ENCODE measurements around the gene LPP. TPM values are rescaled to one million over a fixed set of nuclear protein-coding genes. Genes with fewer than 3 reads are reported as not detected.

The LPP gene
- total RNA-seq, 1 experiment from 2014 or later = 54.0 TPM

DNA sequence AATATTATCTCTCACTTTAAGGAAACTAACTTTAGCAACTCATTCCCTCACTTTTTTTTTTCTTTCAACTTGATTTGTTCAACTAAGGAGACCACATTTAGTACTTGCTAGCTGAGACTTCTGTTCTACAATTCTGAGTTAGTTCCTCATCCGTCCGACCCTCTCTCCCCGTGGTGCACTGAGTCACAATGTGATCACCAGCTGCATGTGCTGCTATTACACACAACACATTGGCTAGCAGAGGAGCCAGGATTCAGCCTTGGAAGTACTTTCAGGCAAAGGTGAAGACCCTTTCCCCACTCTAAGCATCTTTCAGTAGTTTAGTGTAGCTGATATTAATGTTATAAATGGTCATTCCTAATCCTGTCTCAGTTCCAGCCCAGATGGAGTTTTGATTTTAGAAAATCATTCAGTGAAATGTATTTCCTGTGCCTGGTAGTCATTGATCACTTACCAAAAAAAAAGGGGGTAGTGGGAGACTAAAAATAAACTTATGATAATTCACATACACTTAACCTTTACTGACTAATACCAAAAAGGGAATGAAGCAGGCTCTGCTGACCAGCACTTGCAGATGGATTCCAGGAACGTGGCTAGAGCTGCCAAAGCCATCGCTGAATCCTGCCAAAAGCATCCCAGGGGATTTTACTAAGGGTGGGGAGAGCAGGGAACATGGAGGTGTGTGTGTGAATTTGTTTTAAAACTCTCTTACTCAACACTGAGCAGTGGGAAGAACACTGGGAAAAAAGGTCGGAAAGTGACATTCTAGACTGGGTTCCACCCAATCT is 424.8 kb downstream of the LPP start:
- BruUV-seq (replicated peaks) = no TSS peak

DNA sequence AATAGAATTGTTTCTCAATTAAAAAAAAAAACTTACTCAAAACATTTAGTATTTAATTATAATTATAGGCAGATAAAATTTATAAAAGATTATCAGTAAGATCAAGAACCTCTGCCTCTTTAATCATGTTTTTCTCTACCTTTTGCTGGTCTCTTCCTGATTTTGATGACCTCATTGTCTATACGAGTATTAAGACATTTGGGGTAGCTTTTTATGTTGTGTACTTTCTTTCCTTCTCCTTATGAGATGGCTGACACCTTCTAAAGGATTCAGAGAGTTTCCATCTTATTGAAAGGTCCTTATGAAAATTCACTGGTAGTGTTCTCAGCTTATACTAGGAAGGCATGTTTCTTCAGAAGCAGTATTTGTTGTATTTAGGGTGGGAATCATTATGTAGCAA is 426.3 kb downstream of the LPP start:
- Histone ChIP-seq H3K27ac (ENCODE audit: low read depth, low read length) (no peak overlapping the region), H3K4me3 (replicated peaks in 1 of 2; ENCODE audit: low read depth in 1 of 2, low read length in 2 of 2) (no peak overlapping the region), H3K4me2 (ENCODE audit: low read length) (no peak overlapping the region), H2AFZ (ENCODE audit: low read depth, low read length, poor library complexity, severe bottlenecking) (no peak overlapping the region), H4K20me1 (ENCODE audit: insufficient read depth) (0 out of 2 replicates have a peak, but pooled peaks cover 3% of the 10 kb centered on the region), H3K79me2 (ENCODE audit: insufficient read depth, low read length) (no peaks in the 10 kb centered on the region), H3K27me3 (ENCODE audit: insufficient read depth, low read length) (no peaks in the 10 kb centered on the region), H3K36me3 (ENCODE audit: control insufficient read depth in 1 of 2, insufficient read depth in 2 of 2, low read length in 2 of 2) (no peaks in the 10 kb centered on the region), H3K4me1 (ENCODE audit: control insufficient read depth in 1 of 2, insufficient read depth in 2 of 2, low read length in 2 of 2) (peaks cover 0 to 7% of the 10 kb centered on the region in 2 experiments; a peak in 1 of 4 replicates), H3K9me2 (ENCODE audit: insufficient read depth) (no peaks in the 10 kb centered on the region), H3K9me3 (ENCODE audit: control insufficient read depth in 1 of 2, insufficient read depth in 1 of 2, low read depth in 1 of 2, low read length in 2 of 2) (no peaks in the 10 kb centered on the region), H3K9ac (ENCODE audit: low read length) (no peak overlapping the region)
- DNase-seq (ENCODE audit: low read depth, low spot score) (no peak), ATAC-seq (no peak)
- BruUV-seq (replicated peaks) = no TSS peak
- POLR2A ChIA-PET = no interaction called here
- intact Hi-C loops (cut with micrococcal nuclease) = no loop called here
- CTCF ChIA-PET = no interaction called here
- RAD21 ChIA-PET (ENCODE audit: low non-redundant PET in 1 of 2, low total read pairs in 2 of 2, uncharacterized antibody in 2 of 2, unreplicated experiment in 2 of 2) = no interaction called here
- TF ChIP-seq RAD21 (IDR thresholded peaks at IDR 0.05; ENCODE audit: low read depth) (no peak), SRF (IDR thresholded peaks at IDR 0.05; ENCODE audit: low read depth) (no peak), EZH2phosphoT487 (IDR thresholded peaks at IDR 0.05; ENCODE audit: borderline replicate concordance) (no peak), CBX3 (IDR thresholded peaks at IDR 0.05; ENCODE audit: low read depth) (no peak), POLR2AphosphoS5 (IDR thresholded peaks at IDR 0.05; ENCODE audit: low read depth, low read length) (no peak), EZH2 (IDR thresholded peaks at IDR 0.05) (no peak), SP1 (IDR thresholded peaks at IDR 0.05; ENCODE audit: low read depth) (no peak), POLR2A (IDR thresholded peaks at IDR 0.05; ENCODE audit: borderline replicate concordance, extremely low read depth, insufficient read depth, insufficient read length) (no peak), ZFX (IDR thresholded peaks at IDR 0.05) (no peak)
- TF ChIP-seq, protein P1, sequence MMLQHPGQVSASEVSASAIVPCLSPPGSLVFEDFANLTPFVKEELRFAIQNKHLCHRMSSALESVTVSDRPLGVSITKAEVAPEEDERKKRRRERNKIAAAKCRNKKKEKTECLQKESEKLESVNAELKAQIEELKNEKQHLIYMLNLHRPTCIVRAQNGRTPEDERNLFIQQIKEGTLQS (IDR thresholded peaks at IDR 0.05) = no peak
- TF ChIP-seq, protein P2, sequence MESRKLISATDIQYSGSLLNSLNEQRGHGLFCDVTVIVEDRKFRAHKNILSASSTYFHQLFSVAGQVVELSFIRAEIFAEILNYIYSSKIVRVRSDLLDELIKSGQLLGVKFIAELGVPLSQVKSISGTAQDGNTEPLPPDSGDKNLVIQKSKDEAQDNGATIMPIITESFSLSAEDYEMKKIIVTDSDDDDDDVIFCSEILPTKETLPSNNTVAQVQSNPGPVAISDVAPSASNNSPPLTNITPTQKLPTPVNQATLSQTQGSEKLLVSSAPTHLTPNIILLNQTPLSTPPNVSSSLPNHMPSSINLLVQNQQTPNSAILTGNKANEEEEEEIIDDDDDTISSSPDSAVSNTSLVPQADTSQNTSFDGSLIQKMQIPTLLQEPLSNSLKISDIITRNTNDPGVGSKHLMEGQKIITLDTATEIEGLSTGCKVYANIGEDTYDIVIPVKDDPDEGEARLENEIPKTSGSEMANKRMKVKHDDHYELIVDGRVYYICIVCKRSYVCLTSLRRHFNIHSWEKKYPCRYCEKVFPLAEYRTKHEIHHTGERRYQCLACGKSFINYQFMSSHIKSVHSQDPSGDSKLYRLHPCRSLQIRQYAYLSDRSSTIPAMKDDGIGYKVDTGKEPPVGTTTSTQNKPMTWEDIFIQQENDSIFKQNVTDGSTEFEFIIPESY (IDR thresholded peaks at IDR 0.05; ENCODE audit: extremely low read depth, insufficient replicate concordance, low read length) = no peak

More for the DNA sequence above, 424.8 kb downstream of the LPP start:
- no peak overlapping the region for H3K9ac ChIP-seq (ENCODE audit: low read length)
- ChIA-PET CTCF (no interaction called here), RAD21 (ENCODE audit: low non-redundant PET in 1 of 2, low total read pairs in 2 of 2, uncharacterized antibody in 2 of 2, unreplicated experiment in 2 of 2) (no interaction called here), POLR2A (no interaction called here)
- DNase-seq (ENCODE audit: low read depth, low spot score) (no peak), ATAC-seq (no peak)
- H3K27ac ChIP-seq (ENCODE audit: low read depth, low read length) = no peak overlapping the region
- H3K4me2 ChIP-seq (ENCODE audit: low read length) = no peak overlapping the region
- no peaks in the 10 kb centered on the region for H4K20me1 ChIP-seq (ENCODE audit: insufficient read depth)
- H3K36me3 ChIP-seq (ENCODE audit: control insufficient read depth in 1 of 2, insufficient read depth in 2 of 2, low read length in 2 of 2) = no peaks in the 10 kb centered on the region
- TF ChIP-seq EZH2phosphoT487 (IDR thresholded peaks at IDR 0.05; ENCODE audit: borderline replicate concordance) (no peak), ZFX (IDR thresholded peaks at IDR 0.05) (no peak), FOSL1 (IDR thresholded peaks at IDR 0.05; ENCODE audit: low read depth) (no peak), JUND (IDR thresholded peaks at IDR 0.05) (no peak), EGR1 (IDR thresholded peaks at IDR 0.05; ENCODE audit: low read depth) (no peak)
- TF ChIP-seq, protein P2 (IDR thresholded peaks at IDR 0.05; ENCODE audit: extremely low read depth, insufficient replicate concordance, low read length) = no peak
- no peaks in the 10 kb centered on the region for H3K9me2 ChIP-seq (ENCODE audit: insufficient read depth)
- H3K27me3 ChIP-seq (ENCODE audit: insufficient read depth, low read length) = no peaks in the 10 kb centered on the region
- intact Hi-C loops (cut with micrococcal nuclease) = no loop called here
- H3K9me3 ChIP-seq (ENCODE audit: control insufficient read depth in 1 of 2, insufficient read depth in 1 of 2, low read depth in 1 of 2, low read length in 2 of 2) = no peaks in the 10 kb centered on the region
- H3K4me3 ChIP-seq (replicated peaks in 1 of 2; ENCODE audit: low read depth in 1 of 2, low read length in 2 of 2) = no peak overlapping the region
- no peaks in the 10 kb centered on the region for H3K79me2 ChIP-seq (ENCODE audit: insufficient read depth, low read length)
- H3K4me1 ChIP-seq (ENCODE audit: control insufficient read depth in 1 of 2, insufficient read depth in 2 of 2, low read length in 2 of 2) = peaks cover 0 to 1% of the 10 kb centered on the region in 2 experiments; a peak in 1 of 4 replicates
- no peak overlapping the region for H2AFZ ChIP-seq (ENCODE audit: low read depth, low read length, poor library complexity, severe bottlenecking)
